Neural cell (in vitro differentiated cells): ENCODE measurements around the gene PRKAG2. TPM values are rescaled to one million over a fixed set of nuclear protein-coding genes. Genes with fewer than 3 reads are reported as not detected.

Source experiments
- H2AFZ ChIP-seq: fragments of 200-600, 300-800 bp; sonication (generic), shearing (Covaris generic); 2 replicates; pipeline ENCODE4 v1.6.0; 2014; ENCODE audit warnings: low read depth, mild to moderate bottlenecking, antibody characterized with exemption, low read length, moderate library complexity
- H3F3A ChIP-seq: fragments of 200-600 bp; shearing (Covaris generic); 2 replicates; pipeline ENCODE4 v1.6.1; 2016; ENCODE audit warnings: mild to moderate bottlenecking, moderate library complexity, mixed read lengths, antibody characterized with exemption, low read length; ENCODE audit not compliant: insufficient read depth, poor library complexity, severe bottlenecking
- H3K27ac ChIP-seq: fragments of 200-600, 300-800 bp; sonication (generic), shearing (Covaris generic); 2 replicates; pipeline ENCODE4 v1.5.1; 2014; ENCODE audit warnings: mild to moderate bottlenecking, low read length, moderate library complexity
- H3K27me3 ChIP-seq: fragments of 300-800, 200-600 bp; sonication (generic), shearing (Covaris generic); 2 replicates; pipeline ENCODE4 v1.6.0; 2014; ENCODE audit warnings: mild to moderate bottlenecking, low read depth, low read length, moderate library complexity; ENCODE audit not compliant: insufficient read depth
- H3K36me3 ChIP-seq: fragments of 300-800, 200-600 bp; sonication (generic), shearing (Covaris generic); 2 replicates; pipeline ENCODE4 v1.5.1; 2014; ENCODE audit warnings: mild to moderate bottlenecking, antibody characterized with exemption, low read length, moderate library complexity; ENCODE audit not compliant: insufficient read depth
- H3K4me2 ChIP-seq: fragments of 300-800, 200-600 bp; sonication (generic), shearing (Covaris generic); 2 replicates; pipeline ENCODE4 v1.6.0; 2014; ENCODE audit warnings: mild to moderate bottlenecking, low read length
- H3K4me3 ChIP-seq: fragments of 300-800, 200-600 bp; sonication (generic), shearing (Covaris generic); 2 replicates; pipeline ENCODE4 v1.5.1; 2014; ENCODE audit warnings: mild to moderate bottlenecking, low read length, moderate library complexity
- H3K79me2 ChIP-seq: fragments of 200-600 bp; shearing (Covaris generic); replicated peaks from 2 replicates; pipeline ENCODE4 v1.6.0; 2014; ENCODE audit warnings: mild to moderate bottlenecking, low read length, moderate library complexity; ENCODE audit not compliant: insufficient read depth
- H3K9ac ChIP-seq: fragments of 300-800, 200-600 bp; sonication (generic), shearing (Covaris generic); 2 replicates; pipeline ENCODE4 v1.6.1; 2016; ENCODE audit warnings: mild to moderate bottlenecking, low read length, mixed read lengths
- H3K9me2 ChIP-seq: fragments of 200-600 bp; shearing (Covaris generic); 2 replicates; pipeline ENCODE4 v1.6.1; 2016; ENCODE audit warnings: mild to moderate bottlenecking, low read length, mixed read lengths; ENCODE audit not compliant: insufficient read depth
- H3K9me3 ChIP-seq: fragments of 200-600, 300-800 bp; sonication (generic), shearing (Covaris generic); 2 replicates; pipeline ENCODE4 v1.6.1; 2016; ENCODE audit warnings: mild to moderate bottlenecking, mixed run types, low read length, moderate library complexity, mixed read lengths
- H4K20me1 ChIP-seq: fragments of 200-600 bp; shearing (Covaris generic); 2 replicates; pipeline ENCODE4 v1.6.1; 2016; ENCODE audit warnings: mild to moderate bottlenecking, mixed run types; ENCODE audit not compliant: insufficient read depth
- CTCF ChIP-seq: fragments of 450-650 bp; IDR thresholded peaks from 2 replicates; pipeline ENCODE4 v1.5.1; 2014; ENCODE audit warnings: antibody characterized with exemption, mild to moderate bottlenecking, moderate library complexity; ENCODE audit not compliant: poor library complexity, severe bottlenecking
- EP300 ChIP-seq: fragments of 450-650 bp; conservative IDR thresholded peaks from 2 replicates; pipeline ENCODE4 v1.6.1; 2014; ENCODE audit warnings: antibody characterized with exemption, mild to moderate bottlenecking, moderate library complexity; ENCODE audit not compliant: poor library complexity, severe bottlenecking
- EZH2 ChIP-seq: fragments of 200-600, 300-800 bp; shearing (Covaris generic), sonication (generic); IDR thresholded peaks from 2 replicates; pipeline ENCODE4 v1.6.1; 2014; ENCODE audit warnings: antibody characterized with exemption, low read length, borderline replicate concordance, mild to moderate bottlenecking; ENCODE audit not compliant: insufficient read depth, poor library complexity, severe bottlenecking
- MXI1 ChIP-seq: fragments of 450-650 bp; conservative IDR thresholded peaks from 2 replicates; pipeline ENCODE4 v1.6.1; 2014; ENCODE audit warnings: antibody characterized with exemption, mild to moderate bottlenecking; ENCODE audit not compliant: poor library complexity, severe bottlenecking
- POLR2AphosphoS5 ChIP-seq: IDR thresholded peaks from 2 replicates; pipeline ENCODE4 v1.6.1; 2012
- RAD21 ChIP-seq: fragments of 450-650 bp; conservative IDR thresholded peaks from 2 replicates; pipeline ENCODE4 v1.6.1; 2014; ENCODE audit warnings: antibody characterized with exemption, mild to moderate bottlenecking, moderate library complexity
- SMC3 ChIP-seq: fragments of 450-650 bp; conservative IDR thresholded peaks from 2 replicates; pipeline ENCODE4 v1.6.1; 2014; ENCODE audit warnings: antibody characterized with exemption, mild to moderate bottlenecking, moderate library complexity; ENCODE audit not compliant: poor library complexity
- TAF1 ChIP-seq: IDR thresholded peaks from 2 replicates; pipeline ENCODE4 v1.6.1; 2012; ENCODE audit warnings: low read depth
- polyA plus RNA-seq: library from polyadenylated mRNA; depleted of rRNA; stranded (reverse); fragments of >200 nt; gene quantifications from 2 replicates; pipeline ENCODE4 v1.2.3, GENCODE V29; 2014
- TF ChIP-seq, protein P1 (sequence below): IDR thresholded peaks from 2 replicates; pipeline ENCODE4 v1.6.1; 2012; ENCODE audit warnings: borderline replicate concordance

Gene PRKAG2
- polyA plus RNA-seq, 1 donor from 2014 or later = 22.9 TPM

GRCh38 chr7:151776876-151777494, 99.9 kb downstream of the PRKAG2 start:
- no peaks in the 10 kb centered on the region for H3K36me3 ChIP-seq
- H3K27ac ChIP-seq = no peak overlapping the region
- H4K20me1 ChIP-seq = no peaks in the 10 kb centered on the region
- H3K9me3 ChIP-seq = no peaks in the 10 kb centered on the region
- no peaks in the 10 kb centered on the region for H3K9me2 ChIP-seq
- H3K9ac ChIP-seq = no peak overlapping the region
- no peaks in the 10 kb centered on the region for H3K27me3 ChIP-seq
- no peaks in the 10 kb centered on the region for H3K79me2 ChIP-seq
- H2AFZ ChIP-seq = no peak overlapping the region
- TF ChIP-seq TAF1 (no peak), EZH2 (no peak), RAD21 (no peak), MXI1 (no peak), POLR2AphosphoS5 (no peak), CTCF (no peak), SMC3 (no peak), EP300 (no peak)
- TF ChIP-seq, protein P1, sequence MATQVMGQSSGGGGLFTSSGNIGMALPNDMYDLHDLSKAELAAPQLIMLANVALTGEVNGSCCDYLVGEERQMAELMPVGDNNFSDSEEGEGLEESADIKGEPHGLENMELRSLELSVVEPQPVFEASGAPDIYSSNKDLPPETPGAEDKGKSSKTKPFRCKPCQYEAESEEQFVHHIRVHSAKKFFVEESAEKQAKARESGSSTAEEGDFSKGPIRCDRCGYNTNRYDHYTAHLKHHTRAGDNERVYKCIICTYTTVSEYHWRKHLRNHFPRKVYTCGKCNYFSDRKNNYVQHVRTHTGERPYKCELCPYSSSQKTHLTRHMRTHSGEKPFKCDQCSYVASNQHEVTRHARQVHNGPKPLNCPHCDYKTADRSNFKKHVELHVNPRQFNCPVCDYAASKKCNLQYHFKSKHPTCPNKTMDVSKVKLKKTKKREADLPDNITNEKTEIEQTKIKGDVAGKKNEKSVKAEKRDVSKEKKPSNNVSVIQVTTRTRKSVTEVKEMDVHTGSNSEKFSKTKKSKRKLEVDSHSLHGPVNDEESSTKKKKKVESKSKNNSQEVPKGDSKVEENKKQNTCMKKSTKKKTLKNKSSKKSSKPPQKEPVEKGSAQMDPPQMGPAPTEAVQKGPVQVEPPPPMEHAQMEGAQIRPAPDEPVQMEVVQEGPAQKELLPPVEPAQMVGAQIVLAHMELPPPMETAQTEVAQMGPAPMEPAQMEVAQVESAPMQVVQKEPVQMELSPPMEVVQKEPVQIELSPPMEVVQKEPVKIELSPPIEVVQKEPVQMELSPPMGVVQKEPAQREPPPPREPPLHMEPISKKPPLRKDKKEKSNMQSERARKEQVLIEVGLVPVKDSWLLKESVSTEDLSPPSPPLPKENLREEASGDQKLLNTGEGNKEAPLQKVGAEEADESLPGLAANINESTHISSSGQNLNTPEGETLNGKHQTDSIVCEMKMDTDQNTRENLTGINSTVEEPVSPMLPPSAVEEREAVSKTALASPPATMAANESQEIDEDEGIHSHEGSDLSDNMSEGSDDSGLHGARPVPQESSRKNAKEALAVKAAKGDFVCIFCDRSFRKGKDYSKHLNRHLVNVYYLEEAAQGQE = no peak
- no peak overlapping the region for H3K4me2 ChIP-seq
- no peak overlapping the region for H3K4me3 ChIP-seq
- H3F3A ChIP-seq = no peaks in the 10 kb centered on the region

DNA sequence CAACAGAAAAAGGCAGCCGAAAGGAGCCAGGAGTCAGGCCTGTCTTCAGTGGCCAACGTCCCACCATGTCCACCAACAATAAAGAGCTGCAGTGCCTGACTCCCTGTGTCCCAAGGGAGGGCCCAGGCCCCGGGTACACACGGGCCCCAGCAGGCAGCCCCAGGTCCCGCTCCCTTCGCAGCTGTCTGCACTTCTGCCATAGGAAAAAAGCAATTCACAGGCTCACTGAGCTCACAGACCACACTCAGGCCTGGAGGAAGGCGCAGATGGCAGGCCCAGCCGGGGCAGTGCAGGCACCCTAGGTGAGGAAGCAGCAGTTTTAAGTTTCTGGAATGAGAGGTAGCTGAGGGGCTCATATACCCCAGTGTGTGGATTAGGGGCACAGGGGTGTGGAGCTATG, 100.5 kb downstream of the PRKAG2 start:
- Histone ChIP-seq H3K4me2 (no peak overlapping the region), H4K20me1 (no peaks in the 10 kb centered on the region), H3F3A (no peaks in the 10 kb centered on the region), H3K9ac (no peak overlapping the region), H3K4me3 (no peak overlapping the region), H3K27ac (no peak overlapping the region), H3K27me3 (no peaks in the 10 kb centered on the region), H2AFZ (no peak overlapping the region), H3K79me2 (no peaks in the 10 kb centered on the region), H3K9me2 (no peaks in the 10 kb centered on the region), H3K9me3 (no peaks in the 10 kb centered on the region), H3K36me3 (no peaks in the 10 kb centered on the region)
- no peak for TF ChIP-seq MXI1
- no peak for TF ChIP-seq RAD21
- no peak for TF ChIP-seq POLR2AphosphoS5
- no peak for TF ChIP-seq EP300
- no peak for TF ChIP-seq EZH2
- no peak for TF ChIP-seq CTCF
- TF ChIP-seq, protein P1 = no peak
- no peak for TF ChIP-seq TAF1
- TF ChIP-seq SMC3 = no peak
